K562 (cell line): ENCODE results near the gene SURF6. TPM values are rescaled to one million over a fixed set of nuclear protein-coding genes. Genes with fewer than 3 reads are reported as not detected.
A peak's percentile ranks its signal among the peaks of the same experiment; 100 is the strongest.

ENCODE experiments used
- ATAC-seq: fragments of 200-7000 bp; cut with Tn5 transposase; 3 replicates; pipeline ENCODE4 v1.9.1; 2020; ENCODE audit warnings: moderate library complexity
- BruUV-seq: library from RNA; stranded (reverse); fragments of 400-500 nt; replicated peaks from 2 replicates; lab custom pipeline; 2021; lab: Mats Ljungman, UMichigan
- CTCF ChIA-PET: fragments of 300-600 bp; formaldehyde crosslinking; extraction: SDS; loops from one replicate; lab custom pipeline; 2021; ENCODE audit warnings: low intra/inter-chr PET ratio; lab: Yijun Ruan, JAX
- POLR2A ChIA-PET: fragments of 300-600, 350-650 bp; sonication (Branson Sonifier 250); formaldehyde crosslinking; extraction: SDS; loops from one replicate; lab custom pipeline; 2021; ENCODE audit warnings: antibody characterized with exemption, inconsistent platforms; lab: Yijun Ruan, JAX
- DNase-seq, 4 experiments: peaks; one replicate each; pipeline versions ENCODE4 v3.0.0 to v3.0.0-alpha.2; 2011 to 2018; ENCODE audit warnings: low spot score in 3 of 4, mixed read lengths in 3 of 4; ENCODE audit errors: extremely low read depth in 1 of 4
- FAIRE-seq: peaks from 2 replicates; lab custom pipeline; 2011; peaks lifted over from hg19 to GRCh38; lab: Jason Lieb, UNC
- H2AFZ ChIP-seq: 2 replicates; pipeline ENCODE4 v1.6.0; 2011; ENCODE audit warnings: low read depth, low read length, control low read depth, inconsistent platforms
- H3K27ac ChIP-seq: fragments of 200-600 bp; 3 replicates; pipeline ENCODE4 v1.8.0; 2011; ENCODE audit warnings: low read depth, mild to moderate bottlenecking, control low read depth, inconsistent platforms, low read length, moderate library complexity, mixed read lengths; ENCODE audit errors: extremely low read depth
- H3K27me3 ChIP-seq, 2 experiments: fragments of 300-600 bp in 1 of 2; 2 replicates in 1 of 2; 3 replicates in 1 of 2; pipeline versions ENCODE4 v1.6.0 to v1.8.0; 2011; ENCODE audit warnings: inconsistent platforms in 2 of 2, low read length in 2 of 2, mild to moderate bottlenecking in 1 of 2, mixed read lengths in 1 of 2, moderate library complexity in 1 of 2; ENCODE audit not compliant: control insufficient read depth in 2 of 2, insufficient read depth in 2 of 2
- H3K36me3 ChIP-seq: fragments of 300-600 bp; 3 replicates; pipeline ENCODE4 v1.8.0; 2011; ENCODE audit warnings: mild to moderate bottlenecking, low read length, inconsistent platforms; ENCODE audit not compliant: control insufficient read depth, insufficient read depth
- H3K4me1 ChIP-seq, 2 experiments: fragments of 200-600 bp in 1 of 2; replicated peaks in 1 of 2; 2 replicates in 1 of 2; 3 replicates in 1 of 2; pipeline versions ENCODE4 v1.5.1 to v1.8.0; 2011; ENCODE audit warnings: inconsistent platforms in 2 of 2, low read length in 2 of 2, mild to moderate bottlenecking in 1 of 2, mixed read lengths in 1 of 2, moderate library complexity in 1 of 2; ENCODE audit not compliant: control insufficient read depth in 2 of 2, insufficient read depth in 2 of 2
- H3K4me2 ChIP-seq: 2 replicates; pipeline ENCODE4 v1.6.1; 2011; ENCODE audit warnings: low read length, control low read depth, inconsistent platforms, mixed read lengths; ENCODE audit not compliant: insufficient read depth
- H3K4me3 ChIP-seq: fragments of 200-600 bp; sonication (generic), shearing (Covaris generic); 2 replicates; pipeline ENCODE4 v1.5.1; 2016; ENCODE audit warnings: control low read depth, inconsistent platforms
- H3K79me2 ChIP-seq: fragments of 200-600 bp; 3 replicates; pipeline ENCODE4 v1.8.0; 2011; ENCODE audit warnings: low read length, inconsistent platforms; ENCODE audit not compliant: control insufficient read depth, insufficient read depth
- H3K9ac ChIP-seq, 2 experiments: 2 replicates each; pipeline versions ENCODE4 v1.6.0 to v1.6.1; 2011; ENCODE audit warnings: low read depth in 2 of 2, low read length in 2 of 2, control low read depth in 1 of 2, inconsistent platforms in 1 of 2, mild to moderate bottlenecking in 1 of 2, mixed read lengths in 1 of 2; ENCODE audit not compliant: insufficient read depth in 1 of 2
- H3K9me1 ChIP-seq: one replicate; pipeline ENCODE4 v1.6.0; 2011; ENCODE audit warnings: inconsistent platforms, mild to moderate bottlenecking, low read length, moderate library complexity; ENCODE audit not compliant: control insufficient read depth, insufficient read depth
- H3K9me3 ChIP-seq: replicated peaks from 2 replicates; pipeline ENCODE4 v1.5.1; 2011; ENCODE audit warnings: low read depth, low read length, inconsistent platforms; ENCODE audit not compliant: control insufficient read depth, insufficient read depth
- H4K20me1 ChIP-seq: replicated peaks from 2 replicates; pipeline ENCODE4 v1.6.1; 2011; ENCODE audit warnings: low read length, inconsistent platforms, mixed read lengths; ENCODE audit not compliant: control insufficient read depth, insufficient read depth
- BMI1 ChIP-seq: fragments of 150-350 bp; IDR thresholded peaks from 2 replicates; pipeline ENCODE4 v1.6.1; 2014; ENCODE audit warnings: low read length
- CHD4 ChIP-seq: fragments of 200-600 bp; sonication (generic); IDR thresholded peaks from 3 replicates; pipeline ENCODE4 v1.6.1; 2012; ENCODE audit warnings: low read depth, mild to moderate bottlenecking, mixed read lengths, low read length, inconsistent platforms; ENCODE audit not compliant: insufficient read depth, insufficient replicate concordance, poor library complexity, severe bottlenecking
- CREBBP ChIP-seq: IDR thresholded peaks from one replicate; pipeline ENCODE4 v1.6.1; 2012; ENCODE audit warnings: low read depth, mild to moderate bottlenecking, control low read depth, inconsistent platforms, low read length
- DACH1 ChIP-seq: fragments of 450-650 bp; IDR thresholded peaks from 2 replicates; pipeline ENCODE4 v1.6.1; 2018; ENCODE audit not compliant: partially characterized antibody
- ELF1 ChIP-seq: fragments of 200-800 bp; sonication (Bioruptor generic); IDR thresholded peaks from 2 replicates; pipeline ENCODE4 v1.6.1; 2016; ENCODE audit warnings: missing genetic modification characterization, missing compliant biosample characterization
- JUN ChIP-seq, 2 experiments: sonication (generic) in 1 of 2; formaldehyde crosslinking in 1 of 2; IDR thresholded peaks; 2 replicates each; pipeline versions ENCODE4 v1.6.1 to v1.8.0; 2012 to 2022; ENCODE audit warnings: borderline replicate concordance in 2 of 2, mild to moderate bottlenecking in 2 of 2, improper control_type of control experiment in 1 of 2, low read depth in 1 of 2, low read length in 1 of 2, missing genetic modification reagents in 1 of 2
- TBL1XR1 ChIP-seq, 2 experiments: IDR thresholded peaks; 2 replicates each; pipeline ENCODE4 v1.6.1; 2012; ENCODE audit warnings: improper control_type of control experiment in 2 of 2, low read length in 2 of 2, mild to moderate bottlenecking in 1 of 2
- TSC22D4 ChIP-seq: fragments of 450-650 bp; IDR thresholded peaks from 2 replicates; pipeline ENCODE4 v1.6.1; 2016; ENCODE audit warnings: missing genetic modification characterization, missing biosample characterization, control low read depth
- ZNF282 ChIP-seq: sonication (generic); formaldehyde crosslinking; IDR thresholded peaks from 2 replicates; pipeline ENCODE4 v1.8.1; 2023; ENCODE audit warnings: missing genetic modification reagents
- WGBS: fragments of 100-300 bp; shearing (Covaris generic); methylation state at CpG from one replicate; pipeline ENCODE4 v1.1.6; 2016; ENCODE audit warnings: low coverage, mixed read lengths; ENCODE audit not compliant: insufficient coverage; ENCODE audit errors: missing lambda C conversion rate; 5-methylcytosine and 5-hydroxymethylcytosine counted together
- in situ Hi-C: fragments of 300-500 bp; cut with MboI; formaldehyde crosslinking; loops from 4 replicates; pipeline ENCODE4 v1.15.0; 2018; ENCODE audit warnings: inconsistent platforms, mixed read lengths
- intact Hi-C: fragments of 100-400 bp; cut with micrococcal nuclease; formaldehyde crosslinking; loops from 2 replicates; pipeline ENCODE4 v1.14.2; 2022
- polyA plus RNA-seq, 8 experiments: library from polyadenylated mRNA; depleted of rRNA in 4 of 8; stranded (reverse) in 5 of 8; unstranded in 3 of 8; fragments of >200 nt; fragmentation: Nextera tagmentation in 2 of 8; fragmentation: Illumina TruSeq in 1 of 8; extraction: Ambion mirVana in 2 of 8; extraction: Trizol in 1 of 8; gene quantifications; 2 replicates each; pipeline versions ENCODE4 v1.2.1 to v1.2.3, GENCODE V29; 2011 to 2014; ENCODE audit warnings: inconsistent platforms in 1 of 8, missing spikeins in 1 of 8
- total RNA-seq, 7 experiments: library from RNA; depleted of rRNA in 6 of 7; stranded (reverse); fragments of >200 nt in 6 of 7; fragmentation: Illumina TruSeq in 2 of 7; extraction: Trizol in 2 of 7; gene quantifications; 2 replicates each; pipeline versions ENCODE4 v1.2.1 to v1.2.3, GENCODE V29; 2011 to 2021; ENCODE audit warnings: low replicate concordance in 1 of 7
- TF ChIP-seq, protein P1 (sequence below): fragments of 450-650 bp; formaldehyde crosslinking; IDR thresholded peaks from 2 replicates; pipeline ENCODE4 v1.4.0; 2022; ENCODE audit warnings: missing genetic modification characterization
- TF ChIP-seq, protein P2 (sequence below): fragments of 200-400 bp; formaldehyde crosslinking; IDR thresholded peaks from 2 replicates; pipeline ENCODE4 v1.6.1; 2017; ENCODE audit warnings: mild to moderate bottlenecking, low read depth, low read length, moderate library complexity

Gene SURF6
- total and polyA plus RNA-seq, 9 of the 15 experiments (the other 6 are each of a cell fraction or from before 2014, with no cell fraction given) = 1.4 to 68.3 (median 14.7) TPM

DNA sequence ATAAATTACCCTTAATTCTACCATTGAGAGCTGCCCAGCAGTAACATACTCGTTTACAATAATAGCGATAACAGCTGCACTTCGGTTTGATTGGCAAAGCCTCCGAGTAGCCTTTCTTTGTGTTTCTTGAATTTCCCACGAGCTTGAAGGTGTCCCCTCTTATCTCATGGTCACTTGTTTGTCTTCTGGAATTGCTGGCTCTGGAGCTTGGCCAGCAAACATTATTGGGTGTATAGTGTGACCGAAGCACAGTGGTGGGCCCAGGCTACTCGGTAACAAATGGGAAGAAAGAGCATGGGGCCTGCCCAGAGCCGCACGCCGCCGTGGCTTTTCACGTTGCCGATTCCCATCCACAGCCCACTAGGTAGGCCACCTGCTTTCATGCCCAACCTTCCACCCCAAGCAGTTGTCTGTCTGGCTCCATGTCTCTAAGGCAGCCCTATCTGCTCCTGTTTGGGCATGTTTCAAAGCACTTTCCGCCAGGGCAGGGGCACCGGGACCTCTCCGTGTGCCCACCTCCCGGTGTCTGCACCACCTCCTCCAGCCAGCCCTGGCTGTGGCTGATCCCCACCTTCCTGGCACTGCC lies 48.8 kb upstream of the SURF6 start:
- POLR2A ChIA-PET = interaction anchor here (0.6 to 2.9 kb wide), 6 partner anchors 8 to 37 kb away, joined by 3 to 13 read pairs (median 4); partner anchors contain the start of genes MED22 and STKLD1
- WGBS = 36% methylated on average over 17 of the region's 17 CpGs
- no peaks in the 10 kb centered on the region for H3K9me1 ChIP-seq
- BruUV-seq = no TSS peak
- H3K4me3 ChIP-seq = no peak overlapping the region
- DNase-seq (no peak), FAIRE-seq (peak; percentile 32), ATAC-seq (no peak)
- H3K9ac ChIP-seq = peak overlapping the region in 1 of 2 experiments; percentile 14; a peak in 1 of 4 replicates
- peaks cover 5% of the 10 kb centered on the region for H3K9me3 ChIP-seq
- CTCF ChIA-PET = no interaction called here
- in situ Hi-C loops (no loop called here), intact Hi-C loops (no loop called here)
- no peaks in the 10 kb centered on the region; the same call in 1 of the 2 replicates for H4K20me1 ChIP-seq
- peaks cover 0 to 14% of the 10 kb centered on the region in 2 experiments; a peak in 2 of 5 replicates for H3K4me1 ChIP-seq
- H3K27me3 ChIP-seq = peaks cover 22 to 45% of the 10 kb centered on the region in 2 experiments; a peak in 4 of 5 replicates
- no peak overlapping the region for H3K27ac ChIP-seq
- H3K36me3 ChIP-seq = no peaks in the 10 kb centered on the region
- no peaks in the 10 kb centered on the region for H3K79me2 ChIP-seq
- H3K4me2 ChIP-seq = no peak overlapping the region
- TF ChIP-seq ELF1 (no peak), DACH1 (no peak), BMI1 (no peak)
- H2AFZ ChIP-seq = no peak overlapping the region

DNA sequence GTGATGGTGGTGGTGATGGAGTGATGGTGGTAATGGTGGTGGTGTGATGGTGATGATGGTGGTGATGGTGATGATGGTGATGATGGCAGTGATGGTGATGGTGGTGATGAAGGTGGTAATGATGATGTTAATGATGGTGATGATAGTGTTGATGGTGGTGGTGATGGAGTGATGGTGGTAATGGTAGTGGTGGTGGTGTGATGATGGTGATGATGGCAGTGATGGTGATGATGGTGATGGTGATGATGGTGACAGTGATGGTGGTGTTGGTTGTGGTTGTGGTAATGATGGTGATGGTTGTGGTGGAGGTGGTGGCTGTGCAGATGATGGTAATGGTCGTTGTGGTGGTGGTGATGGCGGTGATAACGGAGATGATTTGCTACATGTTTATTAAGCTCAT lies 47.5 kb upstream of the SURF6 start:
- ChIA-PET CTCF (no interaction called here), POLR2A (interaction anchor here (0.6 to 1.7 kb wide), 3 partner anchors 12 to 360 kb away, joined by 3 to 4 read pairs (median 3); no protein-coding TSS in a partner anchor)
- Histone ChIP-seq H3K9me3 (peaks cover 5% of the 10 kb centered on the region), H4K20me1 (no peaks in the 10 kb centered on the region; the same call in 1 of the 2 replicates), H2AFZ (no peak overlapping the region), H3K36me3 (no peaks in the 10 kb centered on the region), H3K4me2 (no peak overlapping the region), H3K27me3 (peaks cover 9 to 31% of the 10 kb centered on the region in 2 experiments; a peak in 4 of 5 replicates), H3K27ac (no peak overlapping the region), H3K4me3 (no peak overlapping the region), H3K9ac (no peak overlapping the region), H3K9me1 (no peaks in the 10 kb centered on the region), H3K79me2 (no peaks in the 10 kb centered on the region), H3K4me1 (peaks cover 3 to 16% of the 10 kb centered on the region in 2 experiments; a peak in 3 of 5 replicates)
- in situ Hi-C loops (no loop called here), intact Hi-C loops (no loop called here)
- BruUV-seq = no TSS peak
- ATAC-seq (no peak), FAIRE-seq (no peak), DNase-seq (no peak)
- 0% methylated on average over 3 of the region's 3 CpGs for WGBS
- no peak for TF ChIP-seq ZNF282 (CRISPR knock-in tag)
- TF ChIP-seq CHD4 = no peak
- no peak for TF ChIP-seq TBL1XR1 (IDR thresholded peaks at IDR 0.05; ENCODE audit: low read length in 2 of 2)
- TF ChIP-seq, protein P1, sequence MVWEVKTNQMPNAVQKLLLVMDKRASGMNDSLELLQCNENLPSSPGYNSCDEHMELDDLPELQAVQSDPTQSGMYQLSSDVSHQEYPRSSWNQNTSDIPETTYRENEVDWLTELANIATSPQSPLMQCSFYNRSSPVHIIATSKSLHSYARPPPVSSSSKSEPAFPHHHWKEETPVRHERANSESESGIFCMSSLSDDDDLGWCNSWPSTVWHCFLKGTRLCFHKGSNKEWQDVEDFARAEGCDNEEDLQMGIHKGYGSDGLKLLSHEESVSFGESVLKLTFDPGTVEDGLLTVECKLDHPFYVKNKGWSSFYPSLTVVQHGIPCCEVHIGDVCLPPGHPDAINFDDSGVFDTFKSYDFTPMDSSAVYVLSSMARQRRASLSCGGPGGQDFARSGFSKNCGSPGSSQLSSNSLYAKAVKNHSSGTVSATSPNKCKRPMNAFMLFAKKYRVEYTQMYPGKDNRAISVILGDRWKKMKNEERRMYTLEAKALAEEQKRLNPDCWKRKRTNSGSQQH (CRISPR knock-in tag) = 0 out of 2 replicates have a peak, but pooled peaks have one; percentile 13
- no peak for TF ChIP-seq TSC22D4 (tag)
- TF ChIP-seq, protein P2, sequence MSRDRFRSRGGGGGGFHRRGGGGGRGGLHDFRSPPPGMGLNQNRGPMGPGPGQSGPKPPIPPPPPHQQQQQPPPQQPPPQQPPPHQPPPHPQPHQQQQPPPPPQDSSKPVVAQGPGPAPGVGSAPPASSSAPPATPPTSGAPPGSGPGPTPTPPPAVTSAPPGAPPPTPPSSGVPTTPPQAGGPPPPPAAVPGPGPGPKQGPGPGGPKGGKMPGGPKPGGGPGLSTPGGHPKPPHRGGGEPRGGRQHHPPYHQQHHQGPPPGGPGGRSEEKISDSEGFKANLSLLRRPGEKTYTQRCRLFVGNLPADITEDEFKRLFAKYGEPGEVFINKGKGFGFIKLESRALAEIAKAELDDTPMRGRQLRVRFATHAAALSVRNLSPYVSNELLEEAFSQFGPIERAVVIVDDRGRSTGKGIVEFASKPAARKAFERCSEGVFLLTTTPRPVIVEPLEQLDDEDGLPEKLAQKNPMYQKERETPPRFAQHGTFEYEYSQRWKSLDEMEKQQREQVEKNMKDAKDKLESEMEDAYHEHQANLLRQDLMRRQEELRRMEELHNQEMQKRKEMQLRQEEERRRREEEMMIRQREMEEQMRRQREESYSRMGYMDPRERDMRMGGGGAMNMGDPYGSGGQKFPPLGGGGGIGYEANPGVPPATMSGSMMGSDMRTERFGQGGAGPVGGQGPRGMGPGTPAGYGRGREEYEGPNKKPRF = no peak
- TF ChIP-seq JUN (IDR thresholded peaks at IDR 0.05; ENCODE audit: borderline replicate concordance, low read depth, low read length) = no peak
- no peak for TF ChIP-seq JUN (CRISPR knock-in tag; IDR thresholded peaks at IDR 0.05; ENCODE audit: borderline replicate concordance)
- TF ChIP-seq CREBBP = peak; percentile 41
